Liver (tissue), 9 donors: ENCODE measurements around the gene UTF1. TPM values are rescaled to one million over a fixed set of nuclear protein-coding genes. Genes with fewer than 3 reads are reported as not detected.
A peak's percentile ranks its signal among the peaks of the same experiment; 100 is the strongest.

Experiments
- DNase-seq: peaks from one replicate; pipeline ENCODE4 v3.0.0-alpha.2; 2017; ENCODE audit warnings: low spot score
- H3K27ac ChIP-seq, 2 donors: one replicate each; pipeline ENCODE4 v1.7.0; 2013; ENCODE audit warnings: inconsistent platforms in 2 of 2, low read length in 2 of 2, control low read depth in 1 of 2, low read depth in 1 of 2, mild to moderate bottlenecking in 1 of 2
- H3K27me3 ChIP-seq, 4 donors: one replicate each; pipeline versions ENCODE4 v1.6.1 to v1.7.0; 2013; ENCODE audit warnings: low read length in 3 of 4, inconsistent platforms in 1 of 4, mild to moderate bottlenecking in 1 of 4, moderate library complexity in 1 of 4; ENCODE audit not compliant: control insufficient read depth in 4 of 4, insufficient read depth in 4 of 4
- H3K36me3 ChIP-seq, 4 donors: one replicate each; pipeline versions ENCODE4 v1.6.1 to v1.7.0; 2013; ENCODE audit warnings: low read length in 3 of 4, mild to moderate bottlenecking in 3 of 4, low read depth in 1 of 4, moderate library complexity in 1 of 4; ENCODE audit not compliant: control insufficient read depth in 4 of 4, insufficient read depth in 3 of 4
- H3K4me1 ChIP-seq, 4 donors: one replicate each; pipeline versions ENCODE4 v1.6.1 to v1.7.0; 2013; ENCODE audit warnings: low read length in 3 of 4, mild to moderate bottlenecking in 3 of 4, moderate library complexity in 1 of 4; ENCODE audit not compliant: control insufficient read depth in 4 of 4, insufficient read depth in 4 of 4
- H3K4me3 ChIP-seq, 3 donors: one replicate each; pipeline versions ENCODE4 v1.6.1 to v1.7.0; 2013; ENCODE audit warnings: low read length in 3 of 3, control low read depth in 1 of 3, low read depth in 1 of 3, mild to moderate bottlenecking in 1 of 3
- H3K9ac ChIP-seq, 2 donors: one replicate each; pipeline ENCODE4 v1.7.0; 2013; ENCODE audit warnings: low read length in 2 of 2, mild to moderate bottlenecking in 2 of 2, moderate library complexity in 2 of 2, control low read depth in 1 of 2, low read depth in 1 of 2
- H3K9me3 ChIP-seq, 4 donors: one replicate each; pipeline versions ENCODE4 v1.6.1 to v1.7.0; 2013; ENCODE audit warnings: low read length in 3 of 4; ENCODE audit not compliant: control insufficient read depth in 4 of 4
- EGR1 ChIP-seq, 2 donors: IDR thresholded peaks; 2 replicates each; pipeline ENCODE4 v1.6.1; 2016 to 2018; ENCODE audit warnings: antibody characterized with exemption in 2 of 2, low read depth in 2 of 2
- FOXA1 ChIP-seq: IDR thresholded peaks from 2 replicates; pipeline ENCODE4 v1.6.1; 2016; ENCODE audit warnings: antibody characterized with exemption
- HNF4A ChIP-seq, 2 donors: conservative IDR thresholded peaks; 2 replicates each; pipeline ENCODE4 v1.6.1; 2016; ENCODE audit warnings: antibody characterized with exemption in 2 of 2, mild to moderate bottlenecking in 2 of 2
- HNF4G ChIP-seq: IDR thresholded peaks from 2 replicates; pipeline ENCODE4 v1.6.1; 2016; ENCODE audit warnings: antibody characterized with exemption
- JUND ChIP-seq, 2 donors: IDR thresholded peaks; 2 replicates each; pipeline ENCODE4 v1.6.1; 2016; ENCODE audit warnings: antibody characterized with exemption in 2 of 2
- MAX ChIP-seq: IDR thresholded peaks from 2 replicates; pipeline ENCODE4 v1.6.1; 2016; ENCODE audit warnings: antibody characterized with exemption
- NR2F2 ChIP-seq: IDR thresholded peaks from 2 replicates; pipeline ENCODE4 v1.6.1; 2016; ENCODE audit warnings: antibody characterized with exemption
- REST ChIP-seq: IDR thresholded peaks from 2 replicates; pipeline ENCODE4 v1.6.1; 2016; ENCODE audit warnings: antibody characterized with exemption, mild to moderate bottlenecking
- SP1 ChIP-seq: IDR thresholded peaks from 2 replicates; pipeline ENCODE4 v1.6.1; 2018; ENCODE audit warnings: antibody characterized with exemption, mild to moderate bottlenecking
- TAF1 ChIP-seq: conservative IDR thresholded peaks from 2 replicates; pipeline ENCODE4 v1.6.1; 2016; ENCODE audit warnings: antibody characterized with exemption, mild to moderate bottlenecking
- ZBTB33 ChIP-seq: IDR thresholded peaks from 2 replicates; pipeline ENCODE4 v1.6.1; 2016; ENCODE audit warnings: antibody characterized with exemption
- WGBS: extraction: QIAGEN DNeasy Blood & Tissue Kit; methylation state at CpG from one replicate; pipeline ENCODE4 v1.1.7; 2013; 5-methylcytosine and 5-hydroxymethylcytosine counted together
- polyA plus RNA-seq, 2 donors: library from polyadenylated mRNA; stranded (reverse) in 1 of 2; unstranded in 1 of 2; fragments of 200-250 nt in 1 of 2; fragments of >200 nt in 1 of 2; fragmentation: Nextera tagmentation in 1 of 2; extraction: Ambion mirVana in 1 of 2; gene quantifications; one replicate each; pipeline versions ENCODE4 v1.2.1 to v1.2.3, GENCODE V29; 2013 to 2015
- total RNA-seq, 2 donors: library from RNA; depleted of rRNA; stranded (reverse); fragments of >200 nt; gene quantifications; one replicate each; pipeline ENCODE4 v1.2.3, GENCODE V29; 2014
- TF ChIP-seq, protein P1 (sequence below): fragments of 150-350 bp; IDR thresholded peaks from 2 replicates; pipeline ENCODE4 v1.5.1; 2017; ENCODE audit warnings: improper control_type of control experiment, low read depth, low read length; ENCODE audit not compliant: missing input control
- TF ChIP-seq, protein P2 (sequence below): IDR thresholded peaks from 2 replicates; pipeline ENCODE4 v1.6.1; 2016; ENCODE audit warnings: antibody characterized with exemption
- donor health status: healthy.
- donor health status: healthy.
- donor health status: healthy.
- donor health status: healthy.
- donor health status: healthy.

Gene UTF1
- total and polyA plus RNA-seq, 4 donors = not detected

DNA sequence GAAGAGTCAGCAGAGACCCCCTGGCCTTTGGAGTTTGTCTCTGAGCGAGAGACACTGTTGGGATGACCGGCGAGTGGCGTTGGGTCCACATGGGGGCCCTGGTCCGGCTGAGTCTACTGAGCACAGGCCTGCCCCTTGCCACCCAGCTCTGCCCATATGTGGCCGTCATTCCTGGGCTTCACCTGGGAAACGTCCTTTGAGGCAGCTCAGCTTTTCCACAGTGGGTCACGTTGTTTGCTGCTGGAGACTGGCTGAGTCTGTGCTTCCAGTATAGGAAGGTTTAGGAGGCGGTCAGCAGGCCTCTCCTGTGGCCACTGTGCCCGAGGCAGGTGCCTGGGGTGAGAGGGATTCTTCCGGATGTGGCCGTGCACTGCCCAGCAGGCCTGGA lies 29.6 kb downstream of the UTF1 start (continued):
- TF ChIP-seq TAF1 (no peak), FOXA1 (no peak), HNF4G (no peak)
- TF ChIP-seq, protein P1, sequence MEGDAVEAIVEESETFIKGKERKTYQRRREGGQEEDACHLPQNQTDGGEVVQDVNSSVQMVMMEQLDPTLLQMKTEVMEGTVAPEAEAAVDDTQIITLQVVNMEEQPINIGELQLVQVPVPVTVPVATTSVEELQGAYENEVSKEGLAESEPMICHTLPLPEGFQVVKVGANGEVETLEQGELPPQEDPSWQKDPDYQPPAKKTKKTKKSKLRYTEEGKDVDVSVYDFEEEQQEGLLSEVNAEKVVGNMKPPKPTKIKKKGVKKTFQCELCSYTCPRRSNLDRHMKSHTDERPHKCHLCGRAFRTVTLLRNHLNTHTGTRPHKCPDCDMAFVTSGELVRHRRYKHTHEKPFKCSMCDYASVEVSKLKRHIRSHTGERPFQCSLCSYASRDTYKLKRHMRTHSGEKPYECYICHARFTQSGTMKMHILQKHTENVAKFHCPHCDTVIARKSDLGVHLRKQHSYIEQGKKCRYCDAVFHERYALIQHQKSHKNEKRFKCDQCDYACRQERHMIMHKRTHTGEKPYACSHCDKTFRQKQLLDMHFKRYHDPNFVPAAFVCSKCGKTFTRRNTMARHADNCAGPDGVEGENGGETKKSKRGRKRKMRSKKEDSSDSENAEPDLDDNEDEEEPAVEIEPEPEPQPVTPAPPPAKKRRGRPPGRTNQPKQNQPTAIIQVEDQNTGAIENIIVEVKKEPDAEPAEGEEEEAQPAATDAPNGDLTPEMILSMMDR = no peak
- TF ChIP-seq, protein P2, sequence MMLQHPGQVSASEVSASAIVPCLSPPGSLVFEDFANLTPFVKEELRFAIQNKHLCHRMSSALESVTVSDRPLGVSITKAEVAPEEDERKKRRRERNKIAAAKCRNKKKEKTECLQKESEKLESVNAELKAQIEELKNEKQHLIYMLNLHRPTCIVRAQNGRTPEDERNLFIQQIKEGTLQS = no peak

- Histone ChIP-seq H3K4me3 (peak overlapping the region; percentile 49 to 81 (median 66)), H3K27me3 (no peaks in the 10 kb centered on the region), H3K27ac (peak overlapping the region; percentile 67 to 75), H3K36me3 (peaks cover 0 to 2% (median 0%) of the 10 kb centered on the region in 4 donors), H3K4me1 (peaks cover 5 to 24% (median 14%) of the 10 kb centered on the region in 4 donors), H3K9ac (peak overlapping the region; percentile 12 to 43), H3K9me3 (no peaks in the 10 kb centered on the region)
- WGBS = 34% methylated on average over 50 of the region's 50 CpGs
- DNase-seq = peak; percentile 66
- TF ChIP-seq HNF4A (conservative IDR thresholded peaks at IDR 0.05) (no peak), MAX (no peak), HNF4G (no peak), SP1 (no peak)
Measured at GRCh38 chr10:133260895-133261725, 31.1 kb downstream of the UTF1 start.

DNA sequence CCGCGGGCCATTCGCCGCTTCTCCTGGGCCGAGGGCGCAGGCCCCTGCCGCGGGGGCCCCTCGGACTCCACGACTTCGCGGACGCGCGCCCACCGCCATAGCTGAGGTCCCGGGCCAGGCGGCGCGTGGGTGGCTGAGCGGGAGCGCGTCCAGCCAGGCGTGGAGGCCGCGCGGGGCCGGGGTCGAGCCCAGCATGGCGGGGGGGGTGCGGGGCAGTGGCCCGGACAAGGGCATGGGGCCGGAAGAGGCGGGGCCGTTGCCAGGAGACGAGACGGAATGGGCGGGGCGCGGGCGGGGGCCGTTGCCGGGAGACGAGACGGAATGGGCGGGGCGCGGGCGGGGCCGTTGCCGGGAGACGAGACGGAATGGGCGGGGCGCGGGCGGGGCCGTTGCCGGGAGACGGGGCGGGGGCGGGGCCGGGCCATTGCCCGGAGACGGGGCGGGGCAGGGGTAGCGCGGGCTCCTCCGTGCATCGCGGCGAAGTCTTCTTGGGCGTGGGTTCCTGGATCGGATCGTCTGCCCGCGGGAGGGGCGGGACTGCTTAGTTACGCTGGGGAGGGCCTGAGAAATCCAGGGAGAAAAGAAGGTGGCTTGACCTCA lies 31.8 kb downstream of the UTF1 start:
- Histone ChIP-seq H3K4me1 (peaks cover 5 to 24% (median 14%) of the 10 kb centered on the region in 4 donors), H3K9me3 (no peaks in the 10 kb centered on the region), H3K27me3 (no peaks in the 10 kb centered on the region), H3K27ac (peak overlapping the region; percentile 67 to 75), H3K4me3 (peak overlapping the region; percentile 49 to 81 (median 66)), H3K9ac (peak overlapping the region; percentile 12 to 43), H3K36me3 (peaks cover 0 to 2% (median under 1%) of the 10 kb centered on the region in 4 donors)
- DNase-seq = peak; percentile 90
- no peak for TF ChIP-seq HNF4G
- TF ChIP-seq, protein P1 = no peak
- TF ChIP-seq NR2F2 = no peak
- no peak for TF ChIP-seq FOXA1
- TF ChIP-seq ZBTB33 = no peak
- TF ChIP-seq REST = no peak
- no peak for TF ChIP-seq EGR1 (IDR thresholded peaks at IDR 0.05; ENCODE audit: low read depth in 2 of 2)
- no peak for TF ChIP-seq MAX
- no peak for TF ChIP-seq SP1
- TF ChIP-seq JUND (IDR thresholded peaks at IDR 0.05) = no peak
- 3% methylated on average over 79 of the region's 79 CpGs for WGBS
